PFSK-1 (cell line): ENCODE results near the gene BTRC.

Source experiments
- FOXP2 ChIP-seq: optimal IDR thresholded peaks from 2 replicates; pipeline ENCODE3; 2011; ENCODE audit warnings: borderline replicate concordance, control low read depth, inconsistent platforms; ENCODE audit not compliant: insufficient read depth; ENCODE audit errors: extremely low read length, extremely low read depth
- POLR2AphosphoS5 ChIP-seq: IDR thresholded peaks from 2 replicates; pipeline ENCODE4 v1.6.1; 2012; ENCODE audit warnings: low read depth, mild to moderate bottlenecking, control low read depth, low read length, moderate library complexity
- SIN3A ChIP-seq: IDR thresholded peaks from 2 replicates; pipeline ENCODE4 v1.6.1; 2012; ENCODE audit warnings: mild to moderate bottlenecking, low read length, moderate library complexity, borderline replicate concordance; ENCODE audit not compliant: insufficient read depth
- TAF1 ChIP-seq: IDR thresholded peaks from 2 replicates; pipeline ENCODE4 v1.6.1; 2012; ENCODE audit warnings: low read length, control low read depth, borderline replicate concordance; ENCODE audit not compliant: insufficient read depth
- TF ChIP-seq, protein P1 (sequence below), 2 experiments: IDR thresholded peaks; 2 replicates each; pipeline versions ENCODE4 v1.6.1 to v1.8.0; 2011 to 2012; ENCODE audit warnings: low read depth in 2 of 2, low read length in 2 of 2, control low read depth in 1 of 2, inconsistent platforms in 1 of 2, mild to moderate bottlenecking in 1 of 2, moderate library complexity in 1 of 2; ENCODE audit not compliant: insufficient read depth in 1 of 2

Gene BTRC

DNA sequence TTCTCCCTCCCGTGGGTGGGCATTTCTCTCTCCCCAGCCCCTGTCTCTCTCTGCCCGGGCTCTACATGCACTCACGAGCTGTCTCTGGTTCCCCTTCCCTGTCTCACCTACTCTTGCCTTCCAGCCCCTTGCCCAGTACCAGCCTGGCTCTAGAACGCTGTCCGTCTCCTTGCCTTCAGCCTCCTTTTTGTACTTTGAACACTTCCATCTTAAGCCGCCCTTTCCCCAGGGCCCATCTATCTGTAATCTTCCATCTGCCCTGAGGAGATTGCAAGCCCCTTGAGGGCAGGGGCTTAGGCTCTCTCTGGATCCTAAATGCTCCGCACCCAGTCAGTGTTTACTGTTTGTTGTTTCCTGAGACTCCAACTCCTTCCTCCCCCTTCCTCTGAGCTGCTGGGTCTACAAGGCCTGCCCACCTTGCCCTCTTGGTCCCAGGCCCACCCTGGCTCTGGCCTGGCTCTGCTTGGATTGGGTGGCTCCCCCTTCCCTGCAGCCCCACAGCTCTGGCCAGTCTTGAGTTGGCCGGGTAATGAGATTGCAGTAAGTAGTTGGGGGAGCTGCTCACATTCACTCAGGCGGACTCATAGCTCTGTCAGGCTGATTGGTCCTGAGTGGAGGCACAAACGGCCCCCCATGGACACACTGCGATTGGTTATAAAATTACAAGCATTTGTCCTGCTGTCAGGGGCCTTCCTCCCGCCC, 205.8 kb downstream of the BTRC start:
- TF ChIP-seq POLR2AphosphoS5, result no peak
- TF ChIP-seq, protein P1, sequence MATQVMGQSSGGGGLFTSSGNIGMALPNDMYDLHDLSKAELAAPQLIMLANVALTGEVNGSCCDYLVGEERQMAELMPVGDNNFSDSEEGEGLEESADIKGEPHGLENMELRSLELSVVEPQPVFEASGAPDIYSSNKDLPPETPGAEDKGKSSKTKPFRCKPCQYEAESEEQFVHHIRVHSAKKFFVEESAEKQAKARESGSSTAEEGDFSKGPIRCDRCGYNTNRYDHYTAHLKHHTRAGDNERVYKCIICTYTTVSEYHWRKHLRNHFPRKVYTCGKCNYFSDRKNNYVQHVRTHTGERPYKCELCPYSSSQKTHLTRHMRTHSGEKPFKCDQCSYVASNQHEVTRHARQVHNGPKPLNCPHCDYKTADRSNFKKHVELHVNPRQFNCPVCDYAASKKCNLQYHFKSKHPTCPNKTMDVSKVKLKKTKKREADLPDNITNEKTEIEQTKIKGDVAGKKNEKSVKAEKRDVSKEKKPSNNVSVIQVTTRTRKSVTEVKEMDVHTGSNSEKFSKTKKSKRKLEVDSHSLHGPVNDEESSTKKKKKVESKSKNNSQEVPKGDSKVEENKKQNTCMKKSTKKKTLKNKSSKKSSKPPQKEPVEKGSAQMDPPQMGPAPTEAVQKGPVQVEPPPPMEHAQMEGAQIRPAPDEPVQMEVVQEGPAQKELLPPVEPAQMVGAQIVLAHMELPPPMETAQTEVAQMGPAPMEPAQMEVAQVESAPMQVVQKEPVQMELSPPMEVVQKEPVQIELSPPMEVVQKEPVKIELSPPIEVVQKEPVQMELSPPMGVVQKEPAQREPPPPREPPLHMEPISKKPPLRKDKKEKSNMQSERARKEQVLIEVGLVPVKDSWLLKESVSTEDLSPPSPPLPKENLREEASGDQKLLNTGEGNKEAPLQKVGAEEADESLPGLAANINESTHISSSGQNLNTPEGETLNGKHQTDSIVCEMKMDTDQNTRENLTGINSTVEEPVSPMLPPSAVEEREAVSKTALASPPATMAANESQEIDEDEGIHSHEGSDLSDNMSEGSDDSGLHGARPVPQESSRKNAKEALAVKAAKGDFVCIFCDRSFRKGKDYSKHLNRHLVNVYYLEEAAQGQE (IDR thresholded peaks at IDR 0.05; ENCODE audit: insufficient read depth in 1 of 2, low read depth in 2 of 2, low read length in 2 of 2), result no peak
- no peak for TF ChIP-seq SIN3A
- no peak for TF ChIP-seq FOXP2
- no peak for TF ChIP-seq TAF1

GRCh38 chr10:101560298-101561067, 206.5 kb downstream of the BTRC start:
- TF ChIP-seq SIN3A (no peak), POLR2AphosphoS5 (no peak), TAF1 (no peak), FOXP2 (no peak)
- TF ChIP-seq, protein P1 (IDR thresholded peaks at IDR 0.05; ENCODE audit: insufficient read depth in 1 of 2, low read depth in 2 of 2, low read length in 2 of 2), result no peak

DNA sequence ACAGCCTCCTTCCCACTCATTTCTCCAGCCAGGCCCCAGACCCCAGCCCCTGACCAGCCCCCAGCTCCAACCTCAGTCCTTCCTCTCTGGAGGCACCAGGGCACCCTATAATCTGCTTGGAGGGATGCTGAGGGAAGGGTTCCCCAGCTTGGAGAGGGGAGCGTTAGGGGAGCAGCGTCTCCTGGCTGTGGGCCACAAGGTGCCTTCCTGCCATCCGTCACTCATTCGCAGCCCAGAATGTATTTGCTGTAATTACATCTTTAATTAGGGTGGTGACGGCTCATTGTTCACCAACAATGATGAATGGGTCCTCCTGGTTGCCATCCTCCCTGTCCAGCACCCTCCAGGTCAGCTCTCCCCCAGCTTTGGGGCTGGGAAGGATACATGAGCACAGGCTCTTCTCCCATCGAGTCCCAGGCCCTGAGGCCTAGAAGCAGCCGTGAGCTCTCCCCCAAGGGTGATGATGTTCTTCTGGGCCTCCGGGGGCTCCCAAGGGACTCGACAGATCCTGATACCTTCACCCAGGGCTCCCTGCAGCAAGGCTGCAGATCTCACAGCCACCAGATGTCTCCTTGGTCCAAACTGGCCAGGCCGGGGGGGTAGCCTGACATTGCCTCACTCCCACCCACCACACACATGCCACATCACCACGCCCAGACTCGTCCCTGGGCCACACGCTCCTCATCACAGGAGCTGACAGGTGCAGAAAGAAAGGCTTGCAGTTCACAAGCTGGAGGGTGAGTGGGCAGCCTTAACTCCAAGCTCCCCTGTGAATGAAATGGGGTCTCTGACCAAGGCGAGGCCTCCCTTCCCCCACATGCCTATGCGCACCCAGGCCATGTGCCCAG, 207.3 kb downstream of the BTRC start:
- TF ChIP-seq POLR2AphosphoS5, result no peak
- TF ChIP-seq FOXP2, result no peak
- no peak for TF ChIP-seq TAF1
- TF ChIP-seq, protein P1 (IDR thresholded peaks at IDR 0.05; ENCODE audit: insufficient read depth in 1 of 2, low read depth in 2 of 2, low read length in 2 of 2), result no peak
- TF ChIP-seq SIN3A, result no peak

DNA sequence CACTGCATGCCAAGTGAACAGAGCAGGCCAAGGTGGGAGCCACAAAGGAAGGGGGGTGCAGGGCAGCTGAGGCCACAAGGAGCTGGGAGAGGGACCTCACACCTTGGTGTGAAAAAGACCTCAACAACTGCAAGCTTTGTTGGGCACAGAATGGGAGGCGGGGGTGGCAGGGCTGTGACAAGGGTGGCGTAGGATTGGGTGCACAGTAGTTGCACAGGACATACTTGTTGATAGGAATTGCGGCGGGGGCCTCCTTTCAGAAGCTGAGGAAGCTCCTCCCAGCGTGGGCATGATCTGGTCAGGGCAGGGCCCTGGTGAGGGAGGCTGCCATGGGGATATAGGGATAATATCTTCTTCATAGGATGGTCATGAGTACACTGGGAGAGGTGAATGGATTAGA, 208.3 kb downstream of the BTRC start:
- TF ChIP-seq TAF1, result no peak
- TF ChIP-seq, protein P1 (IDR thresholded peaks at IDR 0.05; ENCODE audit: insufficient read depth in 1 of 2, low read depth in 2 of 2, low read length in 2 of 2), result no peak
- no peak for TF ChIP-seq SIN3A
- no peak for TF ChIP-seq POLR2AphosphoS5
- TF ChIP-seq FOXP2, result no peak
